ENCODE measurements around the gene RXFP2.

- TF ChIP-seq EZH2phosphoT487 (IDR thresholded peaks at IDR 0.05; ENCODE audit: insufficient read depth, low read depth) (no peak), EZH2 (IDR thresholded peaks at IDR 0.05; ENCODE audit: insufficient read depth, poor library complexity, severe bottlenecking) (no peak)
Observed at GRCh38 chr13:31801088-31801487, 61.8 kb downstream of the RXFP2 start.

All from GM23248 (cell line).